GM21367 (cell line): ENCODE results near the gene HCN4.

Experiments
- ATAC-seq: cut with Tn5 transposase; IDR thresholded peaks from one replicate; pipeline ENCODE4 v1.9.1; 2021; ENCODE audit not compliant: unreplicated experiment

HCN4 gene

DNA sequence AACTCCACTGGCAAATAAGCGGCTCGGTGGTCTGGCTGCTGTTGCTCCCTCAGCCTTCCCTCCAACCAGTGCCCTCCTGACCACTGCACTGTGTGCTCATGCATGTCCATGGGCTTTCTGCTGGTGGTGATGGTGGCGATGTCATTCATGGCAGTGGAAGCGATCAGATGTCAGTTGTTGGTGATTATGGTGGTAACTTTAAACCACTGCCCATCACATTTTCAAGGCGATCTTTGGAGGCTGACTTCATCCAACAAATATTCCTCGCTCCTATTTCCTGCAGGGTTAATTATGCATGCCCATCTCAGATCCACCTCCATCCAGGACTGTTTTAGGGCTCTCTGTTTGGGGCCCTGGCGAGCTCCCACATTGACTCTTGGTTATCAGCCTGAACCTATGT, 13.4 kb upstream of the HCN4 start:
- no peak for ATAC-seq

DNA sequence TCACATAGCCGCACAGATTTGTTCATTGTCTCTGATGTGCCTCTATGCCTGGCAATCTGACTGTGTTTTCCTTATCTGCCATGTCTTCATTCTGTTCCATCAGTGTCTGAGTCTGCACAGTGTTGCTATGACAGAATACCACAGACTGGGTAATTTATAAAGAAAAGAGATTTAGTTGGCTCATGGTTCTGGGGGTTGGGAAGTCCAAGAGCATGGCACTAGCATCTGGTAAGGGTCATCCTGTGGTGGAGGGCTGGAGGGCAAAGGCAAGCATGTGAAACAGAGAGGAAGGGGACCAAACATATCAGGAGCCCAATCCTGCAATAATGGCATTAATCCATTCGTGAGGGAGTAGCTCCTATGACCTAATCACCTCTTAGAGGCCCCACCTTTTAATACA, 11.9 kb upstream of the HCN4 start:
- ATAC-seq: no peak

DNA sequence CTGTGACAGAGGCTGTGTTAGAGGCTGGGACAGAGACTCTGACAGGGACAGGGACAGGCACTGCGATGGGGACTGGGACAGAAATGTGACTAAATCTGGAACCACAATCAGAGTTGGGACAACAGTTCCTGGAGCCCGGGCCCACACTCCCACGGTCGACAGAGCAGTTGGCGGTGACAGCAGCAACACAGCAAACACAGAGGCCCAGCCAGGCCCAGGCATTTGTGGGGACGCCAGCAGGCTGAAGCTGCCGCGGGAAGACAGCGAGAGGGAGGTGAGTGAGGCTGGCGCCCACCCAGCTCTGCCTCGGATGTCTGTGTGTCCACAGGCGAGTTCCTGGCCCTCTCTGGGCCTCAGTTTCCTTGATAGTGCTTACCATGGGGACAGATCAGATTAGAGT, 9.3 kb upstream of the HCN4 start:
- ATAC-seq: no peak

DNA sequence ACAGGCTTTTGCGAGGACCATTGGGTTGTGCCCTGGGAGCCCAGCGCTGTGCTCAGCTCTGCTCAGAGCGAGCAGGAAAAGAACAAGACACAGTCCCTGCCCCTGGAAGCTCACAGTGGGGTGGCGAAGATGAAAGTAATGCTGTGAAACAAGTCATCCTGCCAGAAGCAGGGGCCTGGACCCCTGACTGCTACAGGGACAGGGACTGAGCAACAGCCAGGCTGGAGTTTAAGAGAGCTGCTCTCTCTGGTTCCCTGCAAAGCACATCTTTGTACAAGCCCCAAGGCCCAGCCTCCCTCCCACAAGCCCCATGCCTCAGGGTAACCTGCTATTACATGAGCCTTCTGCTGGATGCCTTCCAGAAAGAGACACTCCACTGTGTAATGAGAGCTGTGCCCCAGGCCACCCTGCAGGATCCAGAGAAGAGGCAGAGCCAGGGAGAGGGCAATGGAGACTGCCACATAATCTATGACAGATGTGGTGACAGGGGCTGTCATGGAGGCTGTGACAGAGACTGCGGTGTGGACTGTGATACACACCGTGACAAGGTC, 7.1 kb upstream of the HCN4 start:
- ATAC-seq: no peak

DNA sequence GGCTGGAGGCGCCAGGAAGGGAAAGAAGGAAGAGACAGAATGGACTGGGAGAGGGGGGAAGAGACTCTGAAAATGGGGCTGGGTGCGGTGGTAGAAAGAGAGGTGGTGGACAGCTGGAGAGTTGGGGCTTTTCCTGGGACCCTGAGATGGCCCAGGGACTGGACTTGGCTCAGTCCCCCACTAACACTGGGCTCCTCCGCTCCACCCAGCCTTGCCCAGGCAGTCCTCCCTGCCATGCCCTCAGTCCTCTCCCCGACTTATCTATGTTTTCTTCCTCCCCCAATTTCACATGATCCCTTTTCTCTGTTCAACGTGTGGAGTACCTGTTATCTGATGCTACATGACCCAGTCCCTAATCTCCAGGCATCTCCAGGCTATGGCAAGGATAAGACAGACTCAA, 6.3 kb upstream of the HCN4 start:
- ATAC-seq: no peak

DNA sequence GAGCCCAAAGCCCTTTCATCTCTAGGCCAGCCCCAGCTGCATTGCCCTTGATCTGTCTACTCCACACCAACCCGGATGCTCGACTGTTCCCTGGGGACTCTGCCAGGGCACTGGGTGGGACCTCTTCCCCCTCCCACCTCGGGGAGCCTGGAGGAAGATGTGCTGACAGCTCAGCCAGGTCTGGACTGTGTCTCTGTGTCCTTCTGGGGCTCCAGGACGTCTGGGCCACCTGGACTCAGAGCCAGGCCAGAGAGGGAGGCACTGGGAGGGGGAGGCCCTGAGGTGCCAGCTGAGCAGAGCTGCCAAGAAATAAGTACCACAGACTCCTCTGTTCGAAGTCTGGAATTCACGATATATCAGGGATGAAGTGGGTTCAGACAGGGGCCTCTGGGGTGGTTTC, 5.8 kb upstream of the HCN4 start:
- no peak for ATAC-seq

DNA sequence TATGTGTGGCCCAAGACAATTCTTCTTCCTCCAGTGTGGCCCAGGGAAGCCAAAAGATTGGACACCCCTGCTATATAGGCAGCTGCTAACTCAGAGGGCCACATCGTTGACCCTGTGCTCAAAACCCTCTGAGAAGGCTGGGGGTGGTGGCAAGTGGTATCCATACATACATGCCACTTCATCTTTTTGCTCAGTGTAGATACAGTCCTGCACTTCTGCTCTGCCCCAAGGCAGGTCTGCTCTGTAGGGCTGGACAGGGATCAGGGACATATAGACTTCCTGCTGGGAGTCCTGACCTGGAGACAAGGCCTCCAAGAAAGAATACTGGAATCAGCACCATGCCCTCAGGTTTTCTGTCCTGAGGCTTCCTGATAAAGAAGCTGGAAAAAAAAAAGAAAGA, 4.5 kb upstream of the HCN4 start:
- ATAC-seq: no peak

DNA sequence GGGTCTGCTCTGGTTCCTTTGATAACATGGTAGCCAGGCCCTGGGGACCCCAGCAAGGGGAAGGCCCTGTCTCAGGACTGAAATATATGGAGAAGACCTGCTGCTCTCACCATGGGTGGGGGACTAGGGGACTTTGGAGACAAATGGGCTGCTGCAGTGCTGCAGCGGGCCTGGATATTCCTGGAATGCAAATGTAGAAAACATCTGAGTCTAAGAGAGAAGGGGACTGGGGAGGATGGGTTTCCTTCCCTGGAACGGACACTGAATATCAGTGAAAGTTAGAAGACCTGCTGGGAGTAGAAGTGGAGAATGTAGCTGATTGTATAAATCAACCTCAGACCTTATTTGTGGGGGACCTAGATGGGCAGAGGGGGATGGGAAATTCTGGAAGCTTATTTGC, 3.1 kb upstream of the HCN4 start:
- ATAC-seq: no peak

DNA sequence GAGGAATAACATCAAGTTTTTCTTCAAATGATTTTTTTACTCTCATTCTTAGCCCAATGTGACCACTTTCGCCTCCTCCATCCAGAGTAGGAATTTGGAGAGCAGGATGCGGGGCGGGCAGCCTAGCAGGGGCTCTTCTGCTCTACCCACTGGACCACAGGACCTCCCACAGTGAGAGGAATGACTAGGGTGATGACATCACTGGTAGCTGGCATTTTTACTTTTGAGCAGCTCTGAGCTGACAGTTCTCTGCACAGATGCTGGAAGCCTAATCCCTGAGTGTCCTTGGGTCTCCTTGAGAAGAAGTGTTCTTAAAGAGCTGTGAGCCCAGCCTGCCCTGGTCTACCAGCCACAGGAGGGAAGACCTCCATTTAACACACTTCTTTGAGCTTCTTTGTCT, 1.4 kb upstream of the HCN4 start:
- no peak for ATAC-seq

DNA sequence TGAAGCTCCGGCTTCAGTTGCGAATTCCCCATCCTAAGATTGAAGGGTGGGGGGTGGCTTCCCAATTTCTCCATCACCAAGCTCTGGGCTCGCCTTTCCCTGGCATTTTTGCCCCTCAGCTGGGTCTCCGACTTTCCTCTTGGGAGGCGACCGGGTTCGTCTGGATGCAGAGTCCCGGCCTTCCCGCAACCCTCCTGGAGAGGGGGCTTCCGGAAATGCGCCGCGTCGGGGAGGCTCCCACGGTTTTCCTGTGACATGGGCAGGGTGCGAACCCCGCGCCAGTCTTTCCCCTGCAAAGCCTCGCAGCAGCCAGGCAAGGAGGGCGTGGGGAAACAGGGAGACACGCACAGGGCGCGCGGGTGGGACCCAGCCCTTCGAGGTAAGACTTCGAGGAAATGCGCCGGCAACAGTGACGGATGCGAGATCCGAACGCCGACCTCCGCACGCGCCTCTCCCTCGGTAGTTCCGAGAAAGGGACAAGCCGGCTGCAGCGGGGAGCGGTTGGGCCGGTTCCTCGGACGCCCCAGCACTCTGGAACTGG, 466 bp upstream of the HCN4 start:
- ATAC-seq: no peak

DNA sequence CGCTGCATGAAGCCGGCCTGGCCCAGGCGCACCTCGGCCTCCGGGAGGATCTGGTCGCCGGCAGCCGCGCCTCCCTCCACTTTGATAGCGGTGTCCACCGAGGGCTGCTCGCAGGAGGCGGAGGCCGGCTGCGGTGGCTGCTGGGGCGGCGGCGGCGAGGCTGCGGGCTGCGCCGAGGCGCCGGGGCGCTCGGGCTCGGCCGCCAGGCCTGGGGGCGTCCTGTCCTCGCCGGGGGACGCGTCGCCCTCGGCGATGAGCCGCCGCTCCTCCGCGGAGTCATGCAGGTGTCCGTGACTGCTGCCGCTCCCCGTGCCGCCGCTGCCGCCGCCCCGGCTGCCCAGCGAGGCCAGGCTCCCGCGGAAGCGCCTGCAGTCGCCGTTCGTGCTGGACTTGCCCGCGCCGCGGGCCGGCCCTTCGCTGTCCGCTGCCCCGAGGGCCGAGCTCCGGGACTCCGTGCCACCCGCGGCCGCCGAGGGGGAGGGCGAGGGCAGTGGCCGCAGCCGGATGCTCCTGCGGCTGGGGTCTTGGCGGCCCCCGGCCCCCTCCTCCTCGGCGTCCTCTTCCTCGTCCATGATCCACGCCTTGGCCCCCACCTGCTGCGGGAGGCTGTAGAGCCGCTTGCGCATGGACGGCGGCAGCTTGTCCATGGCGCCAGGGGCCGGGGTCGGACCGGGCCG, 996 bp downstream of the HCN4 start:
- ATAC-seq: no peak

DNA sequence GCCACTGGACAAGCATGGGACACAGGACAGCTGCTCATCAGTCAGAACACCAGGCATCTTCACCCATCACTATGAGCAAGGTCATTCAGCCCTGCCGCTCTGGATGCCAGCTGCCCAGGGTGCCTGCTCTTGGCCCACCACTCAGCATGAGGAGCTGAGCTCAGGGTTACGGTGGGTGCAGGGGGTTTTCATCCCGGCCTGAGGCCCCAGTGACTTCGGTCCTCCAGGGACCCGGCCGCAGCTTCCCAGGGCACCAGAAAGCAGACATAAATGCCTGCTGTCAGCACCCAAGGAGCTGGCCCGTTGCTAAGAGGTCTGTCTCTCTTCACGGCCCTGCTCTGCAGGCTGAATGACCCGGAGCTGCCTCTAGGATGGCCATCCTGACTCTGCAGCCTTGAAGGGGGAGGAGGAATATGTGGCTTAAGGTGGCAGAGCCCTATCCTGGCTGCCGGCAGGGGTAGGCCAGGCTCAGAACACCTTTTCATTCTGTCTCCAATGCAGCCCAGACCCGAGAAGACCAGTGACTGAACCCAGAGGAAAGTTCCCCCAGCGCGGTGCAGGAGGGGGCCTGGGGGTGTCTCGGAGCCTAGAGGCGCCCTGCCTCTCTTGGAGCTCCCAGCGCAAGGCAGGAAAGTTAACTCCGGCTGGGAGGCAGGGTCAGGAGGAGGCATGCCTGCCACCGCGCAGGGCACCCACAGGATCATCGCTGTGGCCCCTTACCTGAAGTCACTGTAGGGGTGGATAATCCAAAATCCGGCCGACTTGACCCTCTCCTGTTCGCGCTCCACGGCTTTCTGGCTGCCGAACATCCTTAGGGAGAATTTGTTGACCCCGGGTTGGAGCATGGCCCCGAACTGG, 1.8 kb downstream of the HCN4 start:
- ATAC-seq: no peak

DNA sequence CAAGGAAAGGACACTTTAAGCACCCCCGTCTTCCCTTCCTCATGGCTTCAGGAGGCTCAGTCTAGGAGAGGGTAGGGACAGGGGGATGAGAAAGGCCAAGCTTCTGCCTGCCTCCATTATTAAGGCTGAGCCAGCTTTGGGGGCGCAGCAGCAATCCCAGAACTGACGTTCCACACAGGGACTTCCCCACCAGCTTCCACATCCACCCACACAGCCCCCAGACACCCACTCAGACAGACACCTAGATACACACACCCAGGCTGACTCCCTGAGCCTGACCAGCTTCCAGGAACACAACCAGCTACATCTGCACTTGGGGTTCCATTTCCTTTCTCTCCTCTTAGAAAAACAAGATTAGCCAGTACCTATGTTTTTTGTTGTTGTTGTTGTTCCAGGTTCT, 4.7 kb downstream of the HCN4 start:
- no peak for ATAC-seq

DNA sequence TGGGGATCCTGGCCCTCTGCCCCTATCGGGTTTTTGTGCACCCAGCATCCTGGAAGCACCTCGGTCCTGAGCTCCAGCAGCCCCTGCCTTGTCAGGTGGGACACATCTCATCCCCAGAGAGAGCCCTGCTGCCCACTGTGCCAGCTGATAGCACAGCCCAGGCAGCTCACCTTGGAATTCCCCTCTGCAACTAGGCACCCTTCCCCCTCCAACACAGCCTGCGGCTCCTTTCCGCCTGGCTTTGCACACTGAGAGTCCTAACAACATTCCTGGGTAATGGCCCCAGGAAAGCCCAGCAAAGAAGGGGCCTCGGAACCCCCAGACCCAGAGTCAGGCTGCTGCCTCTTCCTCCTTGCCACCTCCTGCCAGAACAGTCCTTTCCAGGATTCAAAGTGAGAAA, 5.9 kb downstream of the HCN4 start:
- ATAC-seq: no peak

DNA sequence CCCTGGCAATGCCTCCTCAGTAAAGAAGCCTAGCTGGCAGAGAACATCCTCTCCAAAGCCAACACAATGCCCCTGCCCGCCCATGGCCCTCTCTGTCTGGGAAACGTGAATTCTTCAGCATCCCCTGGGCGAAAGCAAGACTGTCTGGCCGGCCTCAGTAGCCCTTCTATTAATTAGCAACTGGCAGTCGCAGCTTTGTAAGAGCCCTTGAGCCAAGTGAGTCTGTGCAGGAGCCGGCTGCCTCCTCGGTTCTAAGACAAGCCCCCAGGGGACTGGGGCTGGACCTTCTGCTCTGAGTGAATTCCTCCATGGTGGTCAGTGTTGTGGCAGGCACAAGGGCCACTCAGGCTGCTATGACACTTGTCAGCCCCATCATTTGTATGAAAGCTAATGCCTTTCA, 7.4 kb downstream of the HCN4 start:
- ATAC-seq: no peak

DNA sequence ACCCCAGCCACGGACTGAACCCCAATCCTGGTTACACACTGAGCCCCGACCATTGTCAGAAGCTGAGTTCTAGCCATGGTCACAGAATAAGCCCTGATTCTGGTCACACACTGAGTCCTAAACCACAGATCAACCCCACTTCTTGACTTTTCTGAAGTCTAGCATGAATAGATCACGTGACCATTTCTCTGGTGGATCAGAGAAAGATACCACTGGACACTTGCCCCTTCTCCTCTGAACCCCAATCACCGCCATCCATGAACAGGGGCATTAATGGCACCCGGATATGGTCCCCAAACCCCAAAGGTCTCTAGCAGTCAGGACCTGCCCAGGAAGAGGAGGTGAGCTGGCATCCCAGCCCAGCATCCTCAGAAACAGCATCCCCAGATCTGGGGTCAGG, 9.1 kb downstream of the HCN4 start:
- no peak for ATAC-seq

DNA sequence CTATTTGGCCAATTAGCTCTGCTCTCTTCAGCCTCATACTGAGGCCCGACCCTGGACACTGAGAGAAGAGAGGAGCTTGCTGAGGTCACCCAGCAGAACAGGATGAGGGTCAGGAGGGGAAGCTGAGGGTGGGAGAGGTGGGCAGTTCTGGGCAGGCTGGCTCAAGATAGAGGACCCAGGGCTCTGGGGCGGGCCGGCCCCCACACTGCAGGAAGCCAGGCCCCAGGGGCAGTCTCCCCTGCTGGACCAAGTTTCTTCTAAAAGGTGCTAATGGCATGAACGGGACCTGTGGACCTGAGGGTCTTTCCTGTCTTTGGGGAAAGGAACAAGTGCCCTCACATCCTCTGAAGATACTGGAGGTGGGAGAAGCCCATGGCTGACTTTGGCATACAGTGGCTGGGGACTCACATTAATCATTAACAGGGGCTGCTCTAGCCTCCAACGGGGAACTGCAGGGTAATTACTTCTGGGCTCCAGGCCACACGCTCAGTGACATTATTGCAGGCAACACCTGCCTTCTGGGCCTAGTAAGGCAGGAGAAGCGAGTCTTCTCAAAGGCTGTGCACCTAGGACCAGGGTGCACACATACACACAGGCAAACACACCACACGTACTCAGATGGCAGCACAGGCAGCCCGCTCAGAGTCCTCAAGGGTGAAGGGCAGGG, 10.6 kb downstream of the HCN4 start:
- ATAC-seq: no peak

DNA sequence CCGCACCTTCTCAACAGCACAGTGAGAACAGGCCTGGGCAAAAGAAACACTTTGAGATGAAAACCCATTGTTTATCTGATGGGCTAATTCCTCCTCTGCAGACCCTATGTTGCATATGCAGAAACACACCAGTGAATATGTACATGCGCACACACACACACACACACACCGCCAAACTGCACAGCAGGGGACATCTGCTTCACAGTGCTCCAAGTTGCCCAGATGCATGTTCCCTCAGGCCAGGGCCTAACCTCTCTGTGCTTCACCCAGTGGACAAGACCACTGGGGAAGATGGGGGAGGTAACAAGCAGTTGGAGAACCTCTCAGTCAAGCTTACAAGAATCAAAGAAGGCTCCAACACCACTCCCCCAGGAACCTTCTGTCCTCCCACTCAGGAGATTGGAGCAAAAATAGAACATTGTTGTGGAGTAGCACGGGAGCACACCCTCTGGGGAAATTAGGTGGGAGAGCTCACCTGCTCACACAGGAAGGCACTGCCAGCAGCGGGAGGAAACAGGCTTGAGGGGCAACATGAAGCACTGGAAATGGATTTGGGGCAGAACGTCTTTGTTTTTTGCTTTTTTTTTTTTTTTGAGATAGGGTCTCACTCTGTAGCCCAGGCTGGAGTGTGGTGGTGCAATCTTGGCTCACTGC, 13.0 kb downstream of the HCN4 start:
- ATAC-seq: no peak

DNA sequence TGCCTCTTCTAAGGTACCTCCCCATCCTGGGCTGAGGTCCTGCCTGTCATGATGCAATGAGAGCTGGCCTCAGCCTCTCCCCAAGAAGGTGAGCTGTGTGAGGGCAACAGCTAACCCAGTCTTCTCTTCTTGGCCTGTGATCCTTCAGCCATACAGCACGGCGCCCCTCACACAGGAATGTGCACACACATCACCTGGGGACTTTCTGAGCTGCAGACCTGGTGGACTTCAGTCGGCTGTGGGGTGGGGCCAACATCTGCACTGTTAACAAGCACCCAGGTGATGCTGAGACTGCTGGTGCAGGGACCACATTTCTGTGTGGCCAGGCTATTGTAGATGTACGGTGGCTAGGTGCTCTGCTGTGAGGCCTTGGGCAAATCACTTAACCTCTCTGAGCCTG, 14.5 kb downstream of the HCN4 start:
- no peak for ATAC-seq

DNA sequence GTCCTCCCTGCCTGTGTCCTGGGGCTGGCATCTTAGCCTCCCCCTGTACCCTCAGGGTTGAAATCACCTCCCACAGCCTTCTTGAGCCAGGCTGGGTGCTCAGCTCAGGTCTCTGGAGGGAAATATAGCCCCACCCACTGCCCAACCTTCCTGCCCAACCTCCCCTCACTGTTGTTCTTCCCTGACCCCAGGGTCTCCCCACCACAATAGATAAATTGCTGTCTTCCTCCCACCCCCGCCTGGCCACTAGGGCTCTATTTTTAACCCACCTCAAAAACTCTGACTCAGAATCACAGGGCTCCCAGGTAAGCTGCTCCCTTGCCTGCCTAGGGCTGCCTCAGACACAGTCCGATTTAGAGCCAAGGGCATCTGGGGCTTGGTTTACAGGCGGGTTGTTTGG, 15.0 kb downstream of the HCN4 start:
- ATAC-seq: no peak

DNA sequence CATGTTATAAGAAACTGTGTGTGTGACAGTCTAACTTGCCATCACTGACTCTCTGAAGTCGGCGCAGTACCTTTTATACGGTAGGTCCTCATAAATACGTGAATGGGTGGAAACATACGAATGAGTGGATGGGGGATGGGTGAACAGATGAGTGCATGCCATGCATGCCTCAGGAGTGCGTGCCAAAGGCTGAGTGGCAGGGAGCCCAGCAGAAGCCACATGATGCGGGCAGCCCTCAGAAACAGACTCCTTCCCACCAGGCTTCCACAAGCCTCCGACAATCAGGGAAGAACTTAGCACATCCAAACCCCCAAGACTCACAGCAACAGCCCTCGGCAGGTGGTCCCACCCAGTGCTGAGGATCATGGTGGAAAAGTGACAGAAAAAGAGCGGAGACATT, 16.7 kb downstream of the HCN4 start:
- no peak for ATAC-seq
